MM.1S (cell line): Measurements from ENCODE around the gene SCP2.

ENCODE experiments used
- CTCF ChIP-seq: fragments of 300-600 bp; sonication (generic); IDR thresholded peaks from 2 replicates; pipeline ENCODE4 v1.5.1; 2016; ENCODE audit warnings: antibody characterized with exemption, low read length, mixed read lengths
- EZH2 ChIP-seq: fragments of 300-600 bp; sonication (generic); optimal IDR thresholded peaks from 2 replicates; pipeline ENCODE3; 2017; ENCODE audit warnings: low read depth, mild to moderate bottlenecking, antibody characterized with exemption, low read length, mixed read lengths

DNA sequence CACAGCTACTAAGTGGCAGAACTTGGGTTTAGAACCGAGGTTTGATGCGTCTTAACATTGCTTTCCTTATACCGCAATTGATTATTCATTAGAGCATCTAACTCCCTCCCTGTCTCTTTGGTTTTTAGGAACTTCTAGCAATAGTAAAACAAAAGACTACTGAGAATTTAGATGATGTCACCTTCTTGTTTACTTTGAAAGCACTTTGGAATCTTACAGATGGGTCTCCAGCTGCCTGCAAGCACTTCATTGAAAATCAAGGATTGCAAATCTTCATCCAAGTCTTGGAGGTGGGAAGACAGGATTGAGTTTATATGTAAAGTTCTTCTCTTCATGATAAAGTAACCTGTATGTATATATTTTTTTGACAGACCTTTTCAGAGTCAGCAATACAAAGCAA lies 49.5 kb upstream of the SCP2 start:
- no peak for TF ChIP-seq EZH2
- no peak for TF ChIP-seq CTCF
